HG03039 (cell line): ENCODE results near the gene XRN1.
"Not testable (repeated sequence)": the region's sequence is repeated elsewhere in the genome, so short reads cannot be mapped to it uniquely, and the experiment has no call there.

Source experiments
- ATAC-seq: cut with Tn5 transposase; IDR thresholded peaks from one replicate; pipeline ENCODE4 v1.9.1; 2021; ENCODE audit warnings: mild to moderate bottlenecking, moderate library complexity; ENCODE audit not compliant: unreplicated experiment

Gene XRN1

DNA sequence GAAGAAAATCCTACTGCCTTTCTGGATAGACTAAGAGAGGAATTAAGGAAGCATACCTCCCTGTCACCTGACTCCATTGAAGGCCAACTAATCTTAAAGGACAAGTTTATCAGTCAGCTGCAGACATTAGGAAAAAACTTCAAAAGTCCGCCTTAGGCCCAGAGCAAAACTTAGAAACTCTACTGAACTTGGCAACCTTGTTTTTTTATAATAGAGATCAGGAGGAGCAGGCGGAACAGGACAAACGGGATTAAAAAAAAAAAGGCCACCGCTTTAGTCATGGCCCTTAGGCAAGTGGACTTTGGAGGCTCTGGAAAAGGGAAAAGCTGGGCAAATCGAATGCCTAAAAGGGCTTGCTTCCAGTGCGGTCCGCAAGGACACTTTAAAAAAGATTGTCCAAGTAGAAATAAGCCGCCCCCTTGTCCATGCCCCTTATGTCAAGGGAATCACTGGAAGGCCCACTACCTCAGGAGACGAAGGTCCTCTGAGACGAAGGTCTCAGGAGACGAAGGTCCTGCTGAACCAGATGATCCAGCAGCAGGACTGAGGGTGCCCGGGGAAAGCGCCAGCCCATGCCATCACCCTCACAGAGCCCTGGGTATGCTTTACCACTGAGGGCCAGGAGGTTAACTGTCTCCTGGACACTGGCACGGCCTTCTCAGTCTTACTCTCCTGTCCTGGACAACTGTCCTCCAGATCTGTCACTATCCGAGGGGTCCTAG lies 8.2 kb downstream of the XRN1 start:
- ATAC-seq, result not testable (repeated sequence)

DNA sequence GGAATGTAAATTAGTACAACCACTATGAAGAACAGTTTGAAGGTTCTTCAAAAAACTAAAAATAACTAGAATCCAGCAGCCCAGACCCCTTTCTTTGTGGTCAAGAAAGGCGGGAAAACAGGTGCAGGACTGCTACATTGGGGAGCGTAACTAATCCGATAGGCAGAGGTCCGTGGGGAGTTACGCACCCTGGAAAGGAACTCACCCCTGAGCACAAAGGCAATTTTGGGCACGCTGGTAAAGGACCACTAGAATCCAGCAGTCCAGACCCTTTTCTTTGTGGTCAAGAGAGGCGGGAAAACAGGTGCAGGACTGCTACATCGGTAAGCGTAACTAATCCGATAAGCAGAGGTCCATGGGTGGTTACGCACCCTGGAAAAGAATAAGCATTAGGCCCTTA lies 9.7 kb downstream of the XRN1 start:
- not testable (repeated sequence) for ATAC-seq

GRCh38 chr3:142436951-142437585 lies 10.8 kb downstream of the XRN1 start:
- no peak for ATAC-seq

DNA sequence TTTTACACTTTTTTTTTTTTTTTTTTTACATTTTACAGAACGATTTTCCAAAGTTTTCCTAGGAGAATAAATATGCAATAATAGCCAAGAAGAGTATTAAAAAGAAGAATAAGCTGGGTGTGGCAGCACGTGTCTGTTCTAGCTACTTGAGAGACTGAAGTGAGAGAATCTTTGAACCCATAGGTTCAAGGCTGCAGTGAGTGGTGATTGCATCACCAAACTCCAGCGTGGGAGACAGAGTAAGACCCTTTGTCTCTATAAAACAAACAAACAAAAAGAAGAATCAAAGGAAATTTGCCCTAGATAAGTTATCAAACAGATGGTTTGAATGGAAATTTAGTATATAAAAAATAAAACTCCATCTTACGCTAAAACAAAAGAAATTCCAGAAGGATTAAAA lies 13.3 kb downstream of the XRN1 start:
- no peak for ATAC-seq

- no peak for ATAC-seq
Measured at GRCh38 chr3:142433110-142433509, 14.7 kb downstream of the XRN1 start.

DNA sequence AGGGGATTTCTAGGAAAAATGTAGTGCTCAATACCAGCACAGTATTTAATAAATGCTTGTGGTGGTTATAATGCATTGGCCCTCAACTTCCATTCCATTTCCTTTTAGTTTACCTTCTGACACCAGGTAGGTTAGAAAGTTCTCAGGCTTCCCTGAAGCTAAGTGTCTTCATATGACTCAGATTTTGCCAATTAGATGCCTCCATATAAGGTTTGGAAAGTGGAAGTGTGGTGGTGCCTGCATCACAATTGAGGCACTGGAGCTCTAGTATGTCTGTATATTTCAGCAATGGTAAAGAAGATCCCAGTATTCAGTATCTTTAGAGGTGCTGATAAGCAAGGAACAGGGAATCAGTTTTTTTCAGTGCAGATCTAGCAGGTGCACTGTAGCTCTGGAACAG lies 18.3 kb downstream of the XRN1 start:
- ATAC-seq, result no peak

- no peak for ATAC-seq
Measured at GRCh38 chr3:142424754-142425153, 23.1 kb downstream of the XRN1 start.

DNA sequence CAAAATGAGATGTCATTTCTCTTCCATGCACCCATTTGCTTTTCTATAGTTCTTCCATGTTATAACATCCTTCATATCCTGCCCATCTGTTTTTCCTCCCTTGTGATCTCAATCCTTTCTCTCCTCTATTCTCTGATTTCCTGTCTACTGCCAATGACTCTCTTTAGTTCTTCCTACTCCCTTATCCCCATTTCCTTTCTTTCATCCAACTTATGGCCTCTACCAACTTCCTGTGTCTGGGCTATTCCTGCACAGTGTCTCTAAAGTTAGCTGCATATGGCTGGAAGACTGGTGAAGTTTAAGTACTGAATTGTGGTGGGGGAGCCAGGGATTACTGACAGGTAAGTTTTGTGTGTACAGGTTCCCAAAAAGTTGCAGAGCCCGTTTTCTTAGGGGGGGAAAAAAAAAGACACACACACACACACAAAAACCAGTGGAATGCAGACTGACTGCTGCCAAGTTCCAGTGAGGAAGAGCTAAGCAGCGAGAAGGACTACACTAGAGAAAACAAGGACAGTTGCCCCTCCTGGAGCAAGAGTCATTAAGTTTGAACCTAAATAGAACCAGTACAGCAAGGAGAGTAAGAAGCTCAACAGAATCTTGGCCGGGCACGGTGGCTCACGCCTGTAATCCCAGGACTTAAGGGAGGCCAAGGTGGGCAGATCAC lies 28.8 kb downstream of the XRN1 start:
- ATAC-seq, result no peak

DNA sequence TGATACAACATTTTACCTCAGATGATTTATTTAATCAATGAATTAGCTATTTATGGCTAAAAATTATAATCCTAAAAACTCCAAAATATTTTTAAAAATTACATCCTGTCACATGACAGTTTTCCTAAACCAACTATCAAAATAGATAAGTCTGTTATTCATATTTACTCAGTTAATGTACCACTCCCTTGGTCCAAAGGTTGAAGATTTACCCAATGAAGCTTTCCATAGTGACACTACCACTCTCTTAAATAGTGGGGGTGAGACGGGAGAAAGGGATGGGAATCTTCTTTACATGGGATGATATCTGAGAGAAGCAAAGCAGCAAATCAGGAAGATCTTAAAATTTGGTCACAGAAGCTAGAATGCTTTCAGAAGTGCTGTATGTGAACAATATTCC lies 30.5 kb downstream of the XRN1 start:
- no peak for ATAC-seq

GRCh38 chr3:142400537-142400936 lies 47.3 kb downstream of the XRN1 start:
- not testable (repeated sequence) for ATAC-seq

- ATAC-seq, result no peak
Measured at GRCh38 chr3:142394921-142395622, 52.8 kb downstream of the XRN1 start.

DNA sequence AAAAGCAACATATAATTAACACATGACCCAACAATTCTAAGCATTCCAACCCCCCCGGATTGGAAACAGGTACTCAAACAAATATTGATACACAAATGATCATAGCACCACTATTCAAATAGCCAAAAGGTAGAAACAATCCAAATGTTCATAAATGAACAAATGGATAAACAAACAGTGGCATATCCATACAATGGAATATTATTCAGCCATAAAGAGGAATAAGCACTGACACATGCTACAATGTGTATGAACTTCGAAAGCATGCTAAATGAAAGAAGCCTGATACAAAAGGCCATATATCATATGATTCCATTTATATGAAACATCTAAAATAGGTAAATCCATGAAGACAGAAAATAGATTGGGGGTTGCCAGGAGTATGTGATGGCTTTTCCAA lies 62.8 kb downstream of the XRN1 start:
- ATAC-seq, result no peak

GRCh38 chr3:142374687-142375086 lies 73.2 kb downstream of the XRN1 start:
- no peak for ATAC-seq

GRCh38 chr3:142369576-142369975 lies 78.3 kb downstream of the XRN1 start:
- not testable (repeated sequence) for ATAC-seq

DNA sequence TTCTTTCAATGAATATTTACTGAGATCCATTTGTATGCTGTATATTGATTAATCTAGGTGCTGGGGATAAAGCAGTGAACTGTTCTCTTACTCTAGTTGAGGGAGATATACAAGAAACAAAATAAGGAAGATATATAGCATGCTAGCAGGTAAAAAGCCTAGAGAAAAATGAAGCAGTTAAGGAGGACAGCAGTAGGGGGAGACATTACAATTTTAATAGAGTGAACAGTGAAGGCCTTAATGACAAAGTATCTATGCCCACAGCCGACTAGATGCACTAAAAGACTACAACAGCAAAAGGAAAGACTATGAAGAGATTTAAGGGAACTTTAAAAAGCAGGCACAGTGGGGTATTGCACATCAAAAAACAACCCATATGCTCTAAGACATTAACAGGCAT lies 81.4 kb downstream of the XRN1 start:
- ATAC-seq, result no peak

- ATAC-seq, result no peak
Measured at GRCh38 chr3:142363936-142364467, 83.8 kb downstream of the XRN1 start.

GRCh38 chr3:142363433-142363832 lies 84.4 kb downstream of the XRN1 start:
- ATAC-seq, result not testable (repeated sequence)

DNA sequence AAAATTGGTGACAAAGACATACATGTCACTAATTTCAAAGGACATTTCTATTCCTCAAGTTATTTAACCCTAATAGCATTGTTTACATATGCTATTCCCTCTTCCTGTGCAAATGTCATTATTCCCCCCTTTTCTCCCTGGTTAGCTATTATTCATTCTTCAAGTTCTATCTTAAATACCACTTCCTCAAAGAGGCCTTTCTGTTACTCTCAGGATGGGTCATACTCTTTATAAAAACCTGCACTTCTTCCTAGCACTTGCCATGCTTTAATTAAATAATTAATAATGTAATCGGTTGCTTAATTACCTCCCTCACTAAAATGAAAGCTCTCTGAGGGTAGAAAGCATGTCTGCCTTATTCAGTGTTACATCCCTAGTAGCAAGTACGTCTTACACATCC lies 88.5 kb downstream of the XRN1 start:
- no peak for ATAC-seq

- no peak for ATAC-seq
Measured at GRCh38 chr3:142356818-142357217, 91.0 kb downstream of the XRN1 start.

- ATAC-seq, result no peak
Measured at GRCh38 chr3:142355692-142356091, 92.1 kb downstream of the XRN1 start.

- ATAC-seq, result no peak
Measured at GRCh38 chr3:142354076-142354475, 93.8 kb downstream of the XRN1 start.
